ENCODE results near the gene FOXS1.

- TF ChIP-seq RAD21 (IDR thresholded peaks at IDR 0.05; ENCODE audit: low read depth), result peak; percentile 4; the same call in 1 of the 2 replicates
- TF ChIP-seq TAF1 (IDR thresholded peaks at IDR 0.05; ENCODE audit: low read depth), result no peak
- no peak for TF ChIP-seq MAX (IDR thresholded peaks at IDR 0.05)
- TF ChIP-seq CEBPB (IDR thresholded peaks at IDR 0.05), result no peak
- TF ChIP-seq EP300 (IDR thresholded peaks at IDR 0.05; ENCODE audit: borderline replicate concordance), result no peak
- TF ChIP-seq CREB1 (IDR thresholded peaks at IDR 0.05; ENCODE audit: low read depth), result no peak
- no peak for TF ChIP-seq TEAD4 (IDR thresholded peaks at IDR 0.05)
- TF ChIP-seq YY1 (IDR thresholded peaks at IDR 0.05; ENCODE audit: low read depth), result no peak
- TF ChIP-seq FOXM1 (IDR thresholded peaks at IDR 0.05; ENCODE audit: borderline replicate concordance, low read depth), result no peak
- TF ChIP-seq USF1 (IDR thresholded peaks at IDR 0.05), result no peak
- 0 out of 2 replicates have a peak, but pooled peaks have one; percentile 41 for TF ChIP-seq TCF12 (IDR thresholded peaks at IDR 0.05; ENCODE audit: low read depth)
- no peak for TF ChIP-seq REST (IDR thresholded peaks at IDR 0.05; ENCODE audit: low read depth)
- no peak for TF ChIP-seq ZBTB7A (IDR thresholded peaks at IDR 0.05; ENCODE audit: low read depth)
Observed at GRCh38 chr20:31845300-31845863, at the start of gene FOXS1.
